GM21723 (cell line): ENCODE data around the gene IAPP.
"Not testable (repeated sequence)": the region's sequence is repeated elsewhere in the genome, so short reads cannot be mapped to it uniquely, and the experiment has no call there.

Source experiments
- ATAC-seq: cut with Tn5 transposase; IDR thresholded peaks from one replicate; pipeline ENCODE4 v1.9.1; 2021; ENCODE audit warnings: mild to moderate bottlenecking, moderate library complexity; ENCODE audit not compliant: unreplicated experiment

Gene IAPP

DNA sequence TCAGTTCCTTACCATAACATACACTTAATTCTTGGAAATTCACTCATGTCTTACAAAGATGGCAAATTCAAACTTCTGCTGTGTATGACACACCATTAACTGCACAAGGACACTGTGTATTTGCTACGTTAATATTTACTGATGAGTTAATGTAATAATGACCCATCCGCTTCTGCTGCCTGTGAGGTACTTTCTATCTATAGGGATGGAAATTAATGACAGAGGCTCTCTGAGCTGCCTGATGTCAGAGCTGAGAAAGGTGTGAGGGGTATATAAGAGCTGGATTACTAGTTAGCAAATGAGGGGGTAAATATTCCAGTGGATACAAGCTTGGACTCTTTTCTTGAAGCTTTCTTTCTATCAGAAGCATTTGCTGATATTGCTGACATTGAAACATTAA lies at the start of gene IAPP:
TSS of gene IAPP (plus strand) at position 301 of the 400 bp plus-strand sequence. CDS start 450 bp downstream, outside the sequence.
- no peak for ATAC-seq

DNA sequence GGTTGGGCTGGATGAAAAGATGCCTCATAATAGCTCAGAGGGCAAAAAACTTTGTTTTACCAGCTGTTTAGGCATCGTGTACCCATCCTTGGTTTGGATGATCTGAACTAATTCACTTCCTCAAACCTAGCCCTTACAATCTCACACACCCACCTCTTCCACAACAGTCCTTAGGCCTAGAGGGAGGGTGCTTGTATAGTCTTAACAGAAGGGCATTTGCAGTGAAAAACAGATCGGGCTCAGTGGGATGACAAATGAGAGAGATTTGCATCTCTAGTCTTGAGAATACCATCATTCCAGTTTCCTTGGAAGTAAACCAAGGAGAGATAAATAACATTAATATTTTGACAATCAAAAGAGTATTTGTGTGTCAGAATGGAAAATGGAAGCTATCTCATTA lies 49.0 kb upstream of the IAPP start:
- no peak for ATAC-seq

DNA sequence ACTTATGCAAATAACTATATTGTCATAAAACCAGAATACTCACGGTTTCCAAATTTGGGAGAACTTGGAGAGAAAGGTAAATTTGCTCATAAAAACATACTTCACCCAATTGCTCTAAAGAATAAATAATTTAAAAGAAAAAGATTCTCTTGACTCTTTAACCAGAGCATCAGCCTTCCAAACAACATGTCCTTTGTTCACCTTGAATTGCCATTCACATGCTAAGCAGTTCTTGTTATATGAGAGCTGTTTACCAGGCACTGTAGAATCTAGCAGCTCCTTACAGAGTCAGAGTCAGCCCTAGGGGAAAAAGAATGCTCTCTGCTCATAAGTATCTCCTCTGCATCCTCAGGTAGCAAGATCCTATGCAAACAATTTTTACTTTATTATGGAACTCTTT lies 48.2 kb upstream of the IAPP start:
- ATAC-seq: no peak

DNA sequence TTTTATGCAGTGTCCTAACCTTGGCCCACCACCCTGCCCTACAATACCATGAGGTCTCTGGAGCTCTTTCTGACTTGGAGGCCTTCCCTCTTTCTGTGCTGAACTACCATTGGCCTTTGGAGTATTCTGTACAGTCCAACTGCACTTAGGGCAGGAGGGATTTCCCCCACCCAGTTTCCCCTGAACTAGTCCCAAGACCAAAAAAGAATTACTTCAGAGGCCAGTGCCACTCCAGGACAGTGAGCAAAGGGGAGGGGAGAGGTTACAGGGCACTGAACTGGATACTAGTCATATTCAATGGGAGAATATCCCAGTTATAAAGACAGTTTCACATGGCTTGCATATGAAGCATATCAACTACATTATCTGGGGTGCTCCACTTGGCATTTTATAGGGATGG lies 44.1 kb upstream of the IAPP start:
- ATAC-seq: no peak

DNA sequence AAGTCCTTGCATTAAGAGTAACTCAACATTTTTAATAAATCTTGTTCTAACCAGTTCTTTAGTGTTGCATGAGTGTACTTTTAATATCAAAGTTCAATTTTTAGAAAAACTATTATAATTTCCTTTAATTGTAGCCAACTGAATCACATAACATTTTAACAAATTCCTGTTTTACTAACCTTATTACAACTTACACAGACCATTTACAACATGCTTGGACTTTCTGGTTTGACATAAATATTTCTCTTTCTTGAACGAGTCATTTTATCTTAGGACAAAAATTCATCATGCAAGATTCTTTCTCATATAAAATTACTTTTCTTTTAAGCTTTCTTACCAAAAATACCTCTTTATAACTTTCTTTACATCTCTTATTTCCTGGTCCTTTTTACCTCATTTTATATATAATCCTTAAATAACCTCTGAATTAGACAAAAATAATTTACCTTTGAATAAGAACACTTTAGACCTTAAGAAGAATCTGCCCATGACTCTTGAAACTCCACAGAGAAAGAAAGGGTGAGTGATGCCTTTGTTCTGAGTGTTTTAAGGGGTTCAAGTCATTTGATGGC lies 41.9 kb upstream of the IAPP start:
- ATAC-seq: no peak

DNA sequence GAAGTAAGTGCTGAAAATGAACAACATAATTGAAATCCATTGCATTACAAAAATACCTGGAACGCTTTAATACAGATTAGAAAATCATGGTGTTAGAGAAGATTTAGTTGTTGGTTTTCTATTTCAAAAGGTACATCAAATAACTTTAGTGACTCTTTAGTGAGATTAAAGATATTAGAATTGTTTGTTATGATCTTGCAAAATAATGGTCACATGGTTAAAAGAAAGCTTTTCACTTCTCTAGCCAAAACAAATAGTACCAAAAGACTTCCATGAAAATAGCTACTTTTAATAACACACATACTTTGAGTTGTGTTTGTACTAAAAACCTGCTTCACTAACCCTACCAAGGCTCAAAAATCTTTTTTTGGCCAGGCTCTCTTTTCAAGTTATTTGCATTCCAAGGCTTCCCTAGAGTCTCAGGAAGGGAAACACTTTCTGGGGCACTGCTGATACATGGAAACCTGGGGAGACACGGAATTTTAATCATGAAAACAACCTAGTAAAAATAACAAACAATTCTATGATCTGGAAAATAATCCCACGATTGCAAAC lies 37.9 kb upstream of the IAPP start, which contains the start of gene SLCO1A2:
TSS of gene SLCO1A2 (minus strand) at position 147 of the 555 bp plus-strand sequence. CDS start 270 bp downstream, outside the sequence.
- ATAC-seq: no peak

DNA sequence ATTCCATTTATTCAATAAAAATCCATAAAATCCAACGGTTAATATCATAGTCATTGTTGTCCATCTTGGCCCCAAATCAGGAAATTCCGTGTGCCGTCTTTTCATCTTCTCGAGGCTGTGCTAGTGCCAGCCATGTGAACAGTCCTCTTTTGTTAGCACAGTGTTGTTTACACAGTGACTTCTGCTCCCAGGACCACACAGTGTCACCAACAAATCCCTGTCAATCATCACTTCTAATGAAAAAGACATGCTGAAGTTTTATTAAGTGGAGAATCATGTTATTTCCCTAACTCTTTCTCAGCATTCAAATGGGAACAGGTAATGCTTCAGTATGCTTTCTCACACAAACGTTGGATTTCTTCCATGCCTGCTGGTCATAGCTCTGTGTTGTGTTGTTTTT lies 36.0 kb upstream of the IAPP start:
- no peak for ATAC-seq

DNA sequence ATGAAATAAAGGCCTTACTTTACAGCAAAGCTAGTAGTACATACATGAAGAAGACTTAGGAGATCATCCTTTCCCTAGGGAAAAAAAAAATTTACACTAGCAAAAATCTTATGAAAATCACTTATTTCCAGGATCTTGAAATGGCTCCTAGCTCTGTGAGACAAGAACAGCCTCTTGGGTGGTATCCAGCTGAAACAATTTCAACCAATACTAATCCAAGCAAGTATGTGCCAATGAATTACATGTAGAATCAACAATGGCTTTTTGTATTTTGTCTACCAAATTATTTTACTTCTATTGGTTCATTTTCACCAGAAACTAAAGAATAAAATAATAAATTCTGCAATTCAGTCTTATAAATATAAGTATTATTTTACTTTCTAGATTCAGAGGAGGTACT lies 35.2 kb upstream of the IAPP start:
- no peak for ATAC-seq

DNA sequence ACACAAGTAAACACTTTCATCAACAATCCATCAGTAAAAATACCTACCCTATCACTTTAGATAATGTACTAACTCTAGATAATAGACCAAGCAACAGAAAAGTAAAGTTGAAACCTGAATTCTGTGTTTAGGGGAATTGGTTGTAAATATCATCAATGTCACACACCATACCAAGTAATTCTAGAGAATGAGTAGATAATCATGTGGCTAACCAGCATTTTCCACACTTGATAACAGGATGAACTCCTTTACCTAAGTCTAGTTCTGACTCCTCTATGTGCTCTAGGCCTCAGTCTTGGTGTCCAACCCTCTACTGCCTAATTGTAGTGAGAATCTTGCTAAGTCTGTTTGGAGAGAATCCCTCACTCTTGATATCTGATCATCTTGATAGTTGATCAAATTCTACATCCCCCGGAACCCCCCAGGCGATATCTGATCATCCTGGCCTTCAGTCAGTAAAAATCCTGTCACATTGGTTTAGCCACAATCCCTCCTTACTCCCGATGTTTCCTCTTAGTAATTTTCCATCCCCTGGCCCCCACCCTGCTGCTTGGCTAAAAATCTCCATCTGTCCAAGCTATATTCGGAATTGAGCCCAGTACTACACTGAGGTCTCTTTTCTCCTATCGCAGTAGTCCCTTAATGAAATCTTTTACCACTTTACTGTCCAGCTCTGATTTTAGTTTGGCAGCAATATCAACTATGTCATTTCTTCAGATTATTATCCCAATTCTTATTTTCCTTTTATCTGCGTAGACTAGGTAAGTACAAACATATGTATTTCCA lies 34.5 kb upstream of the IAPP start:
- no peak for ATAC-seq

DNA sequence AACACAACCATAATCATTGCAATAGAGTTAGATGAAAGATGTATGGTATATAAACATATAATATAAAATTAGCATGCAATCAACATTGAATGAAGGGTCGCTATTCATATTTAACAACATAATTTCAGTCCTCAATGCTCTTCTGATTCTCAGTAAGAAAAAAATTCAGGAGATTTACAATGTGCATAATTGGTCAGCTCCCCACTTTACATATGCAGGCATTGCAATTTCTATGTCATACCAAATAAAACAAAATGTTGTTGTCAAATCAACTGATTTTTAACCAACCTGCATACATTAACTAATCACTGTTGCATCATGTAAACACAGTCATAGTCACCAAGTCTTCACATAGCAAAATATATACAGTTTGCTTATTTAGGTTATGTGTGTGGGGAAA lies 32.8 kb upstream of the IAPP start:
- no peak for ATAC-seq

DNA sequence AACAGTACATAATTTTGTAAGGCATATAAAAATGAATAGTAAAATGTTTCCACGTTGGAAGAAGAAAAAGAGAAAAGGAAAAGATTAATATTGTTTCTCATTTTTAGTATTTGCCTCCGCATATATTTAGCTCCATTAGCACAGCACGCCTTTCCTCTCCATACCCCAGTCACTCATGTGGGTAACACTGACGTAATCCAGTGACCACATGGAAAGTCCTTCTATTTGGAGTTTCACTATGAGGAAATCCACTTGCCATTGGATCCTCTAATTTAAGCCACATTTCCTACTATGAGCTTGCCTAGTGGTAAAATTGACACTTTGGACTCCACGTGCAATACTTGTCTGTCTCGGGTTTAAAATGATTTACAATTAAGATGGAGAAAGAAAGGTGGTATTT lies 32.3 kb upstream of the IAPP start:
- ATAC-seq: no peak

DNA sequence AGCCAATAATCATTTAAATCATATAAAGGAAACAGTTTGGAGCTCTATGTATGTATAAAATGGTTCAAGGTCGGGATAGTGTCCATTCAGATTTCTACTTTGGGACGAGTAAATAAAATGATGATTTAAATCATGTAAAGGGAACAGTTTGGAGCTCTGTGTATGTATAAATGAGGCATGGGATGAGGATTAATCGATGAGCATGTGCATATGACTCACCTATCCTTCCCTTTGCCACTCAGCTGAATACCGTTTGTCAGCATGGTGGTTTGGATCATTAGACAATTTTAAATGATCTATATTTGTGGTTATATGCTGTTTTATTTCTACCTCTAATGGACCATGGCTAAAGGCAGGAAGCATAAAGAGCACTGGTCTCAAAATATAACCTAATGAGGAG lies 30.9 kb upstream of the IAPP start:
- ATAC-seq: no peak

DNA sequence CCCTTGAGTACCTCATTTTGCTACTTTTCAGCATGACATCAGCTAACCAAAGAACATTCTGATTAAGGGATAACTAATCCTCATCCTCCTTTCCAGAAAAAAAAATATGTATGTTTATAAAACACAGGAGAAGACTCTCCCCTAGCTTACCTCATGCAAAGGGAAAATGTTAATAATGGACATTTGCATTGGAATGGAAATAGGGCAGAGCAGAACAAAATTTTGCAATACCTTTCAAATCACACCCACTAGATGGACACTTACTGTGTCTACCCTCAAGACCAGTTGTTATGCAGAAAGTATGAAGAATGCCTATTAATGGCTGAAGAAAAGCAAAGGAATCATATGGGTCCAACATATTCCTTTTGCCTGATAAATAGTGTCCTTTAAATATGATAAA lies 29.1 kb upstream of the IAPP start:
- no peak for ATAC-seq

DNA sequence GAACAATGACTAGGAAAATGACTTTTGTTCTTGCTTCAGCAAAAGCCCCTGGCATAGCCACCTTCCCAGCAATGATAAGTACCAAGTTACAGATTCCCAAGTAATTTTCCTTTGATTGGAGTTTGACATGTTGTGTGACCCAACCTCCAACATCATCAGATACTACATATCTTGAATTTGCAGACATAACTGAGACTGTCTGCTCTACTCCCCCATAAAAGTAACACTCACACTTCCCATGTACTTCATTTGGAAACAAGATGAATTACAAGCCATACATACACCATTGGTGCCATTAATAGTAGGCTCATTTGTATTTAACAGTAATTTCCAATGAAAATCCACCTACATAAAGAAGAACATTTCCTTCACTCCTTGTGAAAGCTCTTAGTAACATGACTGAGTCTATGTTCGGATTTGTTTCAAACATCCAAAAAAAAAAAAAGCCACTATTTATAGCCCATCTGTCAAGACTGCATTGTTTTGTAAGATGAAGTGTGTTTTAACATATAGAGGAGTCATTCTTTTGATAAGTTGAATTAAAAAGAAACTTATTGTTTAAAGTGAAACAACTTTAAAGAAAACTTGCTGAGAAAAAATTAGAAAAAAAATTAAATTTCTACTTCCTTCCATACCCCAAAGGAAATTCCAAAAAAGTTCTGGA lies 26.0 kb upstream of the IAPP start:
- no peak for ATAC-seq

DNA sequence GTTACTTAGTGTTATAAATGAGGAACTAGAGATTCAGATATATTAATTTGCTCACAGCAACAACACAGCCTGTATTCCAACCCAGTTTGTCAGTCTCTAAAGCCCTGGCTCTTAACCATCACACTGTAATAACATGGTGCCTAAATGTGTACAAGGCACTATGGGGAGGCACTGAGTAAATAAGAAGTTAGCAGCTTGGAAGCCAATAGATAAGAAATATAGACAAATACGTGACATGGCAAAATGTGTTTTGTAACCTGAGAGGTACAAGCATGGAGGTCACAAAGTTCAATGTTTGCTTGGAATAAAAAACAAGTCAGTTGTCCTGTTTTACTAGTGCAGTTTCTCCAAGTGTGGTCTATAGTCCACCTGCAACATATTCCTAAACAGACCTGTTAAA lies 21.7 kb upstream of the IAPP start:
- ATAC-seq: no peak

DNA sequence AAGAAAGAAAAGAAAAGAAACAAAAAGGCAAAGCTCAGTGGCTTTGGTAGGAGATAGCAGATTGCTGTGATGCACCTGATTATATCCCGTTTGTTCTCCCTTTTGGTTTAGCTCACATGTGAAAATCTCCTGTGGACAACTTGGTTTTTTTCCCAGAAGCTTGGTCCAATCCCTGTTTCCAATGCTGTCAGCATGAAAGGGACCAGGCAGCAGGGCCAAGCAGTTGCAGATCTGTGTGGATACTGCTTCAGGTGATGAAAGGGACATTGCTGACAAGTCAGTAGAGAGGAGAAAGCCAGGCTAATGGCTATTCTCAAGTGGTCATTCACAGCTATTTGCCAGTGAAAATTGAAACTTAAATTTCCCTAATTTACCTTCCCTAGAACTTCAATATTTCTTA lies 19.2 kb upstream of the IAPP start:
- ATAC-seq: no peak

DNA sequence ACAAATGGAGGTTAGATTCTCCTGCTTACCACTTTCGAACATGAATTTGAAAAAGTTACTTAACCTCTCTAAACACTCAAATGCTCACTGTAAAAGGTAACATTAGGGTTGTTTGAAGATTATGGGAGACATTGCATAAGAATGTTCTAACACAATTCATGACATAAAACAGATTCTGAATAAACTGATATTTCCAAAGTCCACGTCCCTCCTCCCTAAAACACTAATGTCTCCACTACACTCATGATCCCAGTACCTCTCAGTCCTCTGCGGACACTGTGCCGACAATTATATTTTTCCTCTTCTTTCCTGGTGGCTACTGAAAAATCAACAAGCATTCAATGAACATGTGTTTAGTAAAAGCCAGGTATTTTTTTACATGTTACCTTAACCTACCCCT lies 18.8 kb upstream of the IAPP start:
- no peak for ATAC-seq

DNA sequence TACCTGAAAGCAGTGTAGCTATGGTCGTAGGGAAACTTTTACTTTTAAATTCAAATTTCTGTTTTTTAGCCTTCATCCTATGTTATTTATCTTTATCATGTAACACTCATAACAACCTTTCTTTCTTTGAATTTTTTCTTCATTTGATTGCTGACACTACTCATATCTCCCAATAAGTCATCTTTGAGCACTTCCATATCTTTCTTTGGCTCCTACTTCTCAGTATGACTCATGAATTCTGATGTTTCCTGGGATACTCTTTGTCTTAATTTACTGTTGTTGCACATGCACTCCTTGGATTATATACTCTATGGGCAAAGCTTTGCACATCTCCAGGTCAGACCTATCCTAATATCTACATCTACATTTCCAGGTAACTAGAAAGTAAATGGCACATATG lies 18.1 kb upstream of the IAPP start:
- no peak for ATAC-seq

DNA sequence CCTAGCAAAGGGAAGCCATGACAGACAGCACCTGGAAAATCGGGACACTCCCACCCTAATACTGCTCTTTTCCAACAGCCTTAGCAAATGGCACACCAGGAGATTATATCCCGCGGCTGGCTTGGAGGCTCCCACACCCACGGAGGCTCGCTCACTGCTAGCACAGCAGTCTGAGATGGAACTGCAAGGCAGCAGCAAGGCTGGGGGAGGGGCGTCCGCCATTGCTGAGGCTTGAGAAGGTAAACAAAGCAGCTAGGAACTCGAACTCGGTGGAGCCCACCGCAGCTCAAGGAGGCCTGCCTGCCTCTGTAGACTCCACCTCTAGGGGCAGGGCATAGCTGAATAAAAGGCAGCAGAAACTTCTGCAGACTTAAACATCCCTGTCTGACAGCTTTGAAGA lies 12.1 kb upstream of the IAPP start:
- not testable (repeated sequence) for ATAC-seq

DNA sequence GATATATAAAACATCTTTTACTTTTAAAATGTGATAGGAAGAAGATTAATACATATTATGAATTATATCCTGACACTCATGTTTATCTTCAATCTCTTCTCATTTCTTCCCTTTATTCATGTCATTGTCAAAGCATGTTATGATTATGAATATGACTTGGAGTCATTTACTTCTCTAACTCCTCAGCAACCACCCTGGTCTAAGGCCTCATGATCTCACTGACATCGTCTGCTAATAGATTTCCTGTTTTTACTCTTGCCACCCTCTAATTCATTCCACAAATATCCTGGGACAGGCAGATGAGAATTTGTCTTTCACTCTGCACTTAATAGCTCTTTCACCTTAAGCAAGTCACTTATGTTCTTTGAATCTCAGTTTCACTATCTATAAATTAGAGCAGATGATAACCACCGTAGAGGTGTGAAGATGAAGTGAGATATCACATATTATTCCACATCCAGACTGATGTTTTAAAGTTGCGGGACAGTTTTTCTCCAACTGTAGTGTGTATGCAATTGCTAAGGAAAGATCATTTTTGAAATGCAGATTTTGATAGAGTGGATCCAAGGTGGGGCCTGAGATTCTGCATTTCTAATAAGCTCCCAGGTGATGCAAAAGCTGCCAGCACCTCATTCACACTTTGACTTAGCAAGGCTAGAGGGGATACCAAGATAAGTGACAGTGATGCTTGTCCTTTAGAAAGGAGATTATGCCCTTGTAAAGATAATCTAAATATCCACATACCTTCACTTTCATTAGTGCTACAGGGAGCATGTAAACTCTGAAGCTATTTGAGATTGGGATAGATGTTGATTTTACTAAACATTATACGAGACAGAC lies 3.3 kb upstream of the IAPP start:
- ATAC-seq: no peak

DNA sequence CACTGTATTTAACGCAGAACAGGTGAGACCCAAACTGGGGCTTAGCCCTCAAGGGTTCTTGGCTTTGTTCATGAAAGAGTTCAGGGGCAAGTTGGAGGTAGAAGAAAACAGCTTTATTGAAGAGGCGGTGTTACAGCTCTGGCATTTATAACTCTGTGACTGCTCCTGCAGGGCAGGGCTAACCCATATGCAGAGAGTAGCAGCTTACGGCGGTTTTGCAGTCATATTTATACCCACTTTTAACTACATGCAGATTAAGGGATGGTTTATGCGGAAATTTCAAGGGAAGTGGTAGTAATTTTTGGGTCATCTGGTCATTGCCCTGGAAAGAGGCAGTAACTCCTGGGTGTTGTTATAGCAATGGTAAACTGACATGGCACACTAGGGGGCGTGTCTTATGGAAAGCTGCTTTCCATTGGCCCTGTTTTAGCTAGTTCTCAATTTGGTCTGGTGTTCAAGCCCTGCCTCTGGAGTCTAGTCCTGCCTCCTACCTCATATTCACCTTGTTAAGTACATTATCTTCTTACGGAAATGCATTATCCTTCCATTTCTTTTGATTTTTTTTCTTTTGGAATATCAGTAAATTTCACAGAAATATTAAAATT lies 1.8 kb upstream of the IAPP start:
- ATAC-seq: no peak
